Uterus (tissue), 4 donors: ENCODE results near the gene THY1. TPM values are rescaled to one million over a fixed set of nuclear protein-coding genes. Genes with fewer than 3 reads are reported as not detected.

Experiments used
- DNase-seq, 2 donors: peaks; one replicate each; pipeline ENCODE4 v3.0.0-alpha.2; 2019 to 2020
- H3K27ac ChIP-seq, 2 donors: fragments of 200-600 bp; sonication (generic); 1 replicate in 1 of 2; 2 replicates in 1 of 2; pipeline ENCODE4 v1.5.1; 2016 to 2018
- H3K27me3 ChIP-seq, 2 donors: fragments of 200-600 bp; sonication (generic); one replicate each; pipeline ENCODE4 v1.5.1; 2018 to 2019; ENCODE audit warnings: control low read depth in 1 of 2
- H3K36me3 ChIP-seq, 2 donors: fragments of 200-600 bp; sonication (generic); one replicate each; pipeline ENCODE4 v1.5.1; 2019; ENCODE audit warnings: control low read depth in 1 of 2
- H3K4me1 ChIP-seq, 2 donors: fragments of 200-600 bp; sonication (generic); one replicate each; pipeline ENCODE4 v1.5.1; 2018 to 2019; ENCODE audit warnings: control low read depth in 1 of 2
- H3K4me3 ChIP-seq, 2 donors: fragments of 200-600 bp; sonication (generic); 1 replicate in 1 of 2; 2 replicates in 1 of 2; pipeline ENCODE4 v1.5.1; 2018 to 2019; ENCODE audit warnings: mild to moderate bottlenecking in 1 of 2
- H3K9me3 ChIP-seq, 2 donors: fragments of 200-600 bp; sonication (generic); one replicate each; pipeline ENCODE4 v1.5.1; 2019; ENCODE audit warnings: control low read depth in 1 of 2
- CTCF ChIP-seq, 4 experiments: fragments of 200-600 bp in 2 of 4; fragments of 450-650 bp in 2 of 4; sonication (generic) in 2 of 4; IDR thresholded peaks; one replicate each; pipeline ENCODE4 v1.5.1; 2016 to 2019; ENCODE audit warnings: antibody characterized with exemption in 4 of 4, mild to moderate bottlenecking in 2 of 4, moderate library complexity in 1 of 4
- POLR2A ChIP-seq, 2 donors: fragments of 450-650 bp; IDR thresholded peaks; one replicate each; pipeline ENCODE4 v1.6.1; 2016; ENCODE audit warnings: antibody characterized with exemption in 2 of 2, mild to moderate bottlenecking in 1 of 2, moderate library complexity in 1 of 2
- intact Hi-C: fragments of 100-400 bp; cut with DNase I; formaldehyde crosslinking; loops from one replicate; pipeline ENCODE4 v1.15.1; 2023; ENCODE audit warnings: low total_unique reads
- total RNA-seq, 4 donors: library from RNA; depleted of rRNA in 3 of 4; stranded (reverse); fragments of >200 nt in 3 of 4; gene quantifications; one replicate each; pipeline versions ENCODE4 v1.1.0 to v1.2.4, GENCODE V29; 2014 to 2023
- donor health status: DM: yes; HTN: yes; CAD: no.

Gene THY1
- total RNA-seq, 4 donors from 2014 or later: 10.7 to 88.9 (median 41.3) TPM

DNA sequence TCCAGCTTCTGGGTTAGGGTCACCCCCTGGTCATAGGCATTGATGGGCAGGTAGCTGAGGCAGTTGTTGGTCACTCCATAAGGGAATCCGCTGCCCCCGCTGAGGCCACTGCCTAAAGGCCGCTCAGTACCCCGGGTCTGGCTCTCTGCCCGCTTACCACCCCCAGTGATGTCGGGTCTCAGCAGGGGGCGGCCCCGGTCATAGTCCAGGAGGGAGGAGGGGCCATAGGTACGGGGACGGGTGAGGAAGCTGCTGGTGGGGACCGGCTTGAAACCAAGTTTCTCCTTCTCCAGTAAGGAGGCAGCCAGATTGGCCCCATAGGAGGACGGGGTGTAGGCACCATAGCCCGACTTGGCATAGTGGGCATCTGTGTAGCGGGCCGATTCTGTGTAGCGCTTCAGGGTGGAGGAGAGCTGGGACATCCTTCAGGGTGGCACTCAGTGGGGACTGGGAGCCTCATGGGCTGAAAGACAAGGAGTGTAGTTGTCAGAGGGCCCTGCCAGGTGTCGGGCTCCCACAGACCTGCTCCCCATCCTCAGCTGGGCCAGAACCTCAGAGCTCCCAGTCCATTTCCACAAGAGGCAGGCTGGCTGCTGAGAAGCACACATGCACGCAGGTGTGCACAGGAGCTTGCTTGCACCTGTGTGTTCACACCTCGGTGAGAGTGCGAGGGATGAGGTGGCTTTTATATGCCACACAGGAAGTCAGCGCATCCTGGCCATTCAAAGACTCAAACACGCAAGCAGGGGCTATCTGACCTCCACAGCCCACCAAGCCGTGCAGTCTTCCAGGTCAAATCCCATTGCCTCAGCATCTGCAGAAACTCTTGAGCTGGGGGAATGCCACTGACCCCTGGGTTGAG, 49.7 kb downstream of the THY1 start:
- intact Hi-C loops: no loop called here
- H3K4me3 ChIP-seq: no peak overlapping the region
- peak; percentile 26 to 35 for DNase-seq
- TF ChIP-seq POLR2A (IDR thresholded peaks at IDR 0.05): no peak
- no peak for TF ChIP-seq CTCF (IDR thresholded peaks at IDR 0.05)
- no peaks in the 10 kb centered on the region for H3K27me3 ChIP-seq
- H3K9me3 ChIP-seq: no peaks in the 10 kb centered on the region
- H3K4me1 ChIP-seq: peaks cover 16 to 19% of the 10 kb centered on the region in 2 donors
- peak overlapping the region in 1 of 2 donors; percentile 93 for H3K27ac ChIP-seq
- H3K36me3 ChIP-seq: no peaks in the 10 kb centered on the region

DNA sequence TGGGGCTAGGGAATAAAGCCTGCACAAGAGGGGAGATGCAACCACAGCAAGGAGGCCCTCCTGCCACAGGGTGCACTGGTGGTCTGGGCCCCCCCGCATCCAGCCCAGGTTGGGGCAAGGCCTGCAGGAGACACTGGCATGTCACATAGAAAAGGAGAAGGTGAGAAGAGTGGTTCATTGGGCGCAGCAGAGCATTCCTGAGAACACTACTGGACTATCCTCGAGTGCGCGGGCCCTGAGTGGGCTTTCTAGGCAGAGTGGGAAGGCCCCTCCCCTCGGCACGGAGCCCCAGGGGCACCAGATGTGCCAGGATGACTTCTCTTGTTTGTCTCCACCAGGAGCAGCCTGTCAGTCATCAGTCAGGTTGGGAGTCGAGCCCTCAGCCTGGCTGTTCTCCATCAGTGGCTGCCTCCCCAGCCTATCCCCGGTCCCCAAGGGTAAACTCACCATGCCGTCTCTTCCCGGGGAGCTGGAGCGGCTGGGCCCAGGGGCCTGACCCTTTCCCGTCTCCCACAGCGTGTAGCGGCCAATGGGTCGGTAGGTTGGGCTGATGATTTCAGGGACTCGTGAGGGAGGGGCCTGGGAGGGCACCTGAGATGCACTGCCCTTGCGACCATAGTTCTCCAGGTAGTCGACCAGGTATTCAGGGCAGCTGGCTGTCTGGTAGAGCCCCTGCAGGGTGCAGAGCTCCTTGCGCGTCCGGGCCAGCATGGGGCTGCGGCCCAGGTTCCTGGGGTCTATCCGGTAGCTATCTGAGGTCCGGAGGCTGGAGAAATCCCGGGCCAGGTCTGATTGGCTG, 50.5 kb downstream of the THY1 start:
- no peak for DNase-seq
- intact Hi-C loops: no loop called here

DNA sequence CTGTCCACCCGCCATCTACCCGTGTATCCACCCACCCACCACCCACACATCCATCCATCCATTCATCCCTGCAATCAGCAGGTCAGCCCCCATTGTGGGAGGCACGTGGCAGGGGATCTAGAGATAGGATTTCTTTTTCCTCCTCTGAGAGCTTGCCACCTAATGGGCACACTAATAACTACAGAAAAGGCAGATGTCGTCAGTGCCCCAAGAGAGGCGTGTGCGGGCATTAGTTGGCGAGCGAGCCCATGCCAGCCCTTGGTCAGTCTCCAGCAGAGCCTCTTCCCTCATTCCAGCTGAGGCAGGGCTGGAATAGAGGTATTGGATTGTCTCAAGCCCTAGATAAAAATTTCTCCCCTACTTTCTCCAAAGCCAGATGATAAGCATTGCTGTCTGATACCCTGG, 51.2 kb downstream of the THY1 start:
- Histone ChIP-seq H3K27me3 (no peaks in the 10 kb centered on the region), H3K4me3 (no peak overlapping the region), H3K4me1 (peaks cover 16 to 24% of the 10 kb centered on the region in 2 donors), H3K9me3 (no peaks in the 10 kb centered on the region), H3K27ac (peak overlapping the region; percentile 5 to 94), H3K36me3 (no peaks in the 10 kb centered on the region)
- intact Hi-C loops: no loop called here
- DNase-seq: no peak
- TF ChIP-seq CTCF (IDR thresholded peaks at IDR 0.05) (peak in 1 of 4 experiments; percentile 5), POLR2A (IDR thresholded peaks at IDR 0.05) (no peak)

More for the DNA sequence above, 50.5 kb downstream of the THY1 start:
- Histone ChIP-seq H3K36me3 (no peaks in the 10 kb centered on the region), H3K27me3 (no peaks in the 10 kb centered on the region), H3K9me3 (no peaks in the 10 kb centered on the region), H3K4me1 (peaks cover 16 to 24% of the 10 kb centered on the region in 2 donors), H3K27ac (peak overlapping the region; percentile 5 to 94), H3K4me3 (no peak overlapping the region)
- no peak for TF ChIP-seq POLR2A (IDR thresholded peaks at IDR 0.05)
- TF ChIP-seq CTCF (IDR thresholded peaks at IDR 0.05): no peak

DNA sequence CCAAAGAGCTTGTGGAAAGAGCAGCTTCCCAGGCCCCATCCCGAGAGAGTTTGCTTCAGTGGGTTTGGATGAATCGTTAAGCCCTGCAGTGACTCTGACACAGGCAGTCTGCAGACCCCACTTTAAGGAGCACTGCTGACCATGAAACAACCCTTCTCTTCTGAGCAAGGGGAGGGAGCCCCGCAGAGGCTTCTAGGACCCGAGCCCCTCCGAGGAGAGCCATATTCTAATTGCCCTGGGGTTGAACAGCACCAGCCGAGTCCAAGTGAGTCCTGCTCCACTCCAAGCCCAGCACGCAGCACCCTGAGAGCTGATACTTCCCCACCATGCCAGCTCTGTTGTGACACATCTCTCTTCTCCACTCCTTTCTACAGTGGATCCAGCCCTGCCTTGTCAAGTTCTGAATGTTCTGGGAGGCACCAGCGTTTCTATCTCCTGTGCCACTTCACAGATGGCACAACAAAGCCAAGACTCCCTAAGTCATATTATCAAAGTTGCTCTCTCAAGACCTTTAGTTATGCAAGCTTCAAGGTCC, 51.8 kb downstream of the THY1 start:
- no peak overlapping the region for H3K4me3 ChIP-seq
- intact Hi-C loops: no loop called here
- peak overlapping the region; percentile 41 to 94 for H3K27ac ChIP-seq
- no peak for TF ChIP-seq CTCF (IDR thresholded peaks at IDR 0.05)
- TF ChIP-seq POLR2A (IDR thresholded peaks at IDR 0.05): no peak
- no peaks in the 10 kb centered on the region for H3K9me3 ChIP-seq
- no peaks in the 10 kb centered on the region for H3K27me3 ChIP-seq
- H3K4me1 ChIP-seq: peaks cover 16 to 28% of the 10 kb centered on the region in 2 donors
- DNase-seq: no peak
- no peaks in the 10 kb centered on the region for H3K36me3 ChIP-seq
